ENCODE data around the gene FAM117A.

The FAM117A gene

GRCh38 chr17:49707246-49707607, 56.7 kb downstream of the FAM117A start:
- DNase-seq: no peak

- no peak for DNase-seq
Observed at GRCh38 chr17:49705254-49705653, 58.7 kb downstream of the FAM117A start.

GRCh38 chr17:49703557-49704277, 60.2 kb downstream of the FAM117A start:
- DNase-seq: no peak

- DNase-seq: no peak
Observed at GRCh38 chr17:49700960-49701359, 63.0 kb downstream of the FAM117A start.

- DNase-seq: no peak
Observed at GRCh38 chr17:49699966-49700575, 63.9 kb downstream of the FAM117A start.

GRCh38 chr17:49698005-49698404, 65.9 kb downstream of the FAM117A start:
- DNase-seq: no peak

- DNase-seq: no peak
Observed at GRCh38 chr17:49696233-49696761, 67.6 kb downstream of the FAM117A start.

- DNase-seq: no peak
Observed at GRCh38 chr17:49695698-49696232, 68.2 kb downstream of the FAM117A start.

- DNase-seq: no peak
Observed at GRCh38 chr17:49694847-49695697, 68.9 kb downstream of the FAM117A start.

GRCh38 chr17:49692751-49693150, 71.2 kb downstream of the FAM117A start:
- no peak for DNase-seq

GRCh38 chr17:49691677-49692191, 72.2 kb downstream of the FAM117A start:
- DNase-seq: no peak

GRCh38 chr17:49691086-49691676, 72.8 kb downstream of the FAM117A start:
- DNase-seq: peak; percentile 43

GRCh38 chr17:49690256-49690655, 73.7 kb downstream of the FAM117A start:
- no peak for DNase-seq

- DNase-seq: no peak
Observed at GRCh38 chr17:49688848-49689247, 75.1 kb downstream of the FAM117A start.

GRCh38 chr17:49687878-49688491, 75.9 kb downstream of the FAM117A start:
- peak; percentile 37 for DNase-seq

GRCh38 chr17:49681106-49681979, 82.6 kb downstream of the FAM117A start:
- no peak for DNase-seq

GRCh38 chr17:49680314-49680713, 83.6 kb downstream of the FAM117A start:
- no peak for DNase-seq

- DNase-seq: peak; percentile 100
Observed at GRCh38 chr17:49677933-49678847, 85.7 kb downstream of the FAM117A start, which contains the start of gene SPOP. SPOP (minus strand) TSS chr17:49678097; CDS start chr17:49622810, 55,287 bp downstream.

GRCh38 chr17:49677134-49677932, 86.6 kb downstream of the FAM117A start:
- DNase-seq: peak; percentile 92
